ENCODE results near the gene GAS6.

The GAS6 gene

DNA sequence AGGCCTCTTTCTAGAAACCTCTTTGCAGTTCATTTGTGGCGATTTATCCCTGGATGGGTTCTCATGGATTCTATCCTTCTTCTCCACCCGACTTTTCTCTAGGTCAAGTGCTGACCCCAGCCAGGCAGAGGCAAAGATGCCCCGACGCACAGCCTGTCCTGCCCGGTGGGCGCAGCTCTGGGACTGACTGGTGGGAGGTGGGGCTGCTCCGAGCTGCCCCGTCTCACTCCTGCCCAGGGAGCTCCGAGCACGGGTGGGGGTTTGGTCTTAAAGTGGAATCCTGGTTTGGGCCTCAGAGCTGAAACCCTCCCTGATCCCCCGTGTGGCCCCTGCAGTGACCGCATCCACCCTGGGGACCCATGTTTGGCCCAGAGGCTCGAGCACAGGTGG lies 44.5 kb downstream of the GAS6 start:
- TF ChIP-seq, protein P1, sequence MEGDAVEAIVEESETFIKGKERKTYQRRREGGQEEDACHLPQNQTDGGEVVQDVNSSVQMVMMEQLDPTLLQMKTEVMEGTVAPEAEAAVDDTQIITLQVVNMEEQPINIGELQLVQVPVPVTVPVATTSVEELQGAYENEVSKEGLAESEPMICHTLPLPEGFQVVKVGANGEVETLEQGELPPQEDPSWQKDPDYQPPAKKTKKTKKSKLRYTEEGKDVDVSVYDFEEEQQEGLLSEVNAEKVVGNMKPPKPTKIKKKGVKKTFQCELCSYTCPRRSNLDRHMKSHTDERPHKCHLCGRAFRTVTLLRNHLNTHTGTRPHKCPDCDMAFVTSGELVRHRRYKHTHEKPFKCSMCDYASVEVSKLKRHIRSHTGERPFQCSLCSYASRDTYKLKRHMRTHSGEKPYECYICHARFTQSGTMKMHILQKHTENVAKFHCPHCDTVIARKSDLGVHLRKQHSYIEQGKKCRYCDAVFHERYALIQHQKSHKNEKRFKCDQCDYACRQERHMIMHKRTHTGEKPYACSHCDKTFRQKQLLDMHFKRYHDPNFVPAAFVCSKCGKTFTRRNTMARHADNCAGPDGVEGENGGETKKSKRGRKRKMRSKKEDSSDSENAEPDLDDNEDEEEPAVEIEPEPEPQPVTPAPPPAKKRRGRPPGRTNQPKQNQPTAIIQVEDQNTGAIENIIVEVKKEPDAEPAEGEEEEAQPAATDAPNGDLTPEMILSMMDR (IDR thresholded peaks at IDR 0.05; ENCODE audit: low read depth, low read length) = no peak
- no peak overlapping the region for H3K4me3 ChIP-seq (ENCODE audit: low read depth, low read length)
- H3K9me3 ChIP-seq (ENCODE audit: severe bottlenecking) = no peaks in the 10 kb centered on the region
- H3K27ac ChIP-seq = peak overlapping the region; percentile 6; the same call in 1 of the 2 replicates
- H3K27me3 ChIP-seq (ENCODE audit: insufficient read depth, low read depth, severe bottlenecking) = no peaks in the 10 kb centered on the region
- H3K36me3 ChIP-seq = peaks cover 40% of the 10 kb centered on the region
- no peak for DNase-seq

DNA sequence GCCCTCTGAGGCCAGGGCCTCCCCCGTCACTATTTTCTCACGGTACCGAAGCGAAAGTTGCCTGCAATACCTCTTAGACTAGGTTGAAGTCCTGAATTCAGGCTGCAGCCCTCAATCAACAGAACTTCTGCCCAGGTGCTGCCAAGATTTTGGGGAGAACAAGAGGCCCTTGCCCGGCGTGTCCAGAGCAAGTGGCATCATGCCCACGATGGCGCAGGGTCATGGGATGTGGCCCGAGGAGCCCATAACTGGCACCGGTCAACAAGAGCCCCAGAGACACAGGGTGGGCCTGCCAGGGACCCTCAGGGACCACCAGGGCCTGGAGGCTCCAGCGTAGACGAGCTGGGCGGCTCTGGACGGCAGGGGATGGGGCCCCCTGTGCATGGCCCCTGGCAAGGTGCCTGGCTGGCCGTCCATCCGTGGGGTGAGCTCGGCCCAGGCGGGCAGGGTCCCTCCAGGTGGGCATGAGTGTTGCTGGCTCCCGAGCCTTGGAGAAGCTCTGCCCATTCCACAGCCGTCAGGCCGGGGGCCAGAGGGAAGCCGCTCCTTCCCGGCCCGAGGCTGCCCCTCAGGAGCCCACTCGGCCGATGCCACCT lies 45.1 kb downstream of the GAS6 start:
- Histone ChIP-seq H3K27me3 (ENCODE audit: insufficient read depth, low read depth, severe bottlenecking) (no peaks in the 10 kb centered on the region), H3K9me3 (ENCODE audit: severe bottlenecking) (no peaks in the 10 kb centered on the region), H3K27ac (peak overlapping the region; percentile 32), H3K4me3 (ENCODE audit: low read depth, low read length) (no peak overlapping the region), H3K36me3 (peaks cover 39% of the 10 kb centered on the region)
- no peak for DNase-seq
- TF ChIP-seq, protein P1 (IDR thresholded peaks at IDR 0.05; ENCODE audit: low read depth, low read length) = no peak

DNA sequence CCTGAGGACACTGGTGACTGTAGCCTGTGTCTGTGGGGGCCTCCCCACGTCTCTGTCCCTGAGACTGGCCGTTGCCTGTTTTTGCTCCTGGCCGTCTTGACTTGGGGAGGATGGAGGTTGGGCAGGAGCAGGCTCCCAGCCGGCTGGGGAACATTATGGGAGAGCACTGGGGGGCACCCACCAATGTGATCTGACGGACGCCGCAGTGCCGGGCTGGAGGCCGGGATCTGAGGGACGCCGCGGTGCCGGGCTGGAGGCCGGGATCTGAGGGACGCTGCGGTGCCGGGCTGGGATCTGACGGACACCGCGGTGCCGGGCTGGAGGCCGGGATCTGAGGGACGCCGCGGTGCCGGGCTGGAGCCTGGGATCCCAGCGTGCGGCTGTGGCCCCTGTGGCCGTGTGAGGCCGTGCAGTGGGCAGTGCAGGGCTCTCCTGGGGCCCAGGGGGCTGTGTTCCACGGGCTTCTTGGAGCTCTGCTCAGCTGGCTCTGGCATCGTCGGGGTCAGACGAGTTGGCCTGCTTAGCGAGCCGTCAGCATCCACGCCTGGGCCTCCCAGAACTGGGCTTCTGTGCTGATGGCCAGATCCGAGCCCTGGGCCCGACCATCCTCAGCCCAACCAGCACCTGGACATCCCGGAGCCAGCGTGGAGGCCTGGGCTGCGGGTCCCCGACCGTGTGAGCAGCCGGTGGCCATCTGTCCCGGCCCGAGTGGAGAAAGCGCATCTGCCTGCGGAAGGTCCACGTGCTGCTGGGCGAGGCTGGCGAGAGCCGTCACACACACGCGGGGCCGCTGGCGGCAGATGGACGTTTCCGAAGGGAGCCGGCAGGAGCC lies 45.8 kb downstream of the GAS6 start:
- peaks cover 33% of the 10 kb centered on the region for H3K36me3 ChIP-seq
- no peaks in the 10 kb centered on the region for H3K27me3 ChIP-seq (ENCODE audit: insufficient read depth, low read depth, severe bottlenecking)
- no peak overlapping the region for H3K4me3 ChIP-seq (ENCODE audit: low read depth, low read length)
- H3K27ac ChIP-seq = peak overlapping the region; percentile 32
- TF ChIP-seq, protein P1 (IDR thresholded peaks at IDR 0.05; ENCODE audit: low read depth, low read length) = no peak
- H3K9me3 ChIP-seq (ENCODE audit: severe bottlenecking) = no peaks in the 10 kb centered on the region
- DNase-seq = peak; percentile 67

DNA sequence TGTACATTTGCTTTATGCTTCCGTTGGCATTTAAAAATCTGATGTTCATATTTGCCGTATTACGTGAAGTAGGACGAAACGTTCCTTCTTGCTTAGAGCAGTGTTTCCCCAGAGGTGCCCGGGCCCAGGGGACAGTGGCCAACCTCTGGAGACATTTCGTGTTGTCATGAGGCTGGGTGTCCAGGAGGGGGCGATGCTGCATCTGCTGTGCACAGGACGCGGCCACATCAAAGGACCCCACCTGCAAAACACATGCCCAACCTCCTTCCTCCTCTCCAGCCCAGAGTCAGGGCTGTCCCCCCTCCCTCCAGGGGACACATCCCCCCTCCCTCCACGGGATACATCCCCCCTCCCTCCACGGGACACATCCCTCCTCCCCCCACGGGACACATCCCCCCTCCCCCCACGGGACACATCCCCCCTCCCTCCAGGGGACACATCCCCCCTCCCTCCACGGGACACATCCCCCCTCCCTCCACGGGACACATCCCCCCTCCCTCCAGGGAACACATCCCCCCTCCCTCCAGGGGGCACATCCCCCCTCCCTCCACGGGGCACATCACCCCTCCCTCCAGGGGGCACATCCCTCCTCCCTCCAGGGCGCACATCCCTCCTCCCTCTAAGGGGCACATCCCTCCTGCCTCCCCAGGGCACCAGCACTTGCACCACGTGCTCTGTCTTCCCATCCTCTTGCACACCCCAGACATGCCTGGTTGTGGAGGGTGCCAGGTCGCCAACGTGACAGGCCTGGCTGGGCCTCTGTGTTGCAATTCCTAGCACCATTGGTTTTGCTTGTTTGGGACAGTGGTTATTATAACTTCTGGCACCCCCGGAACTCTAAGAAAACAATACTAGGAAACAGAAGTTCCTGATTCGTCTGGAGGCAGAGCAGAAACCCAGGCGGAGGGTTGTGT lies 46.7 kb downstream of the GAS6 start:
- Histone ChIP-seq H3K27me3 (ENCODE audit: insufficient read depth, low read depth, severe bottlenecking) (no peaks in the 10 kb centered on the region), H3K27ac (peak overlapping the region; percentile 32), H3K4me3 (ENCODE audit: low read depth, low read length) (no peak overlapping the region), H3K36me3 (peaks cover 24% of the 10 kb centered on the region), H3K9me3 (ENCODE audit: severe bottlenecking) (no peaks in the 10 kb centered on the region)
- peak; percentile 96 for DNase-seq
- TF ChIP-seq, protein P1 (IDR thresholded peaks at IDR 0.05; ENCODE audit: low read depth, low read length) = peak; percentile 99

DNA sequence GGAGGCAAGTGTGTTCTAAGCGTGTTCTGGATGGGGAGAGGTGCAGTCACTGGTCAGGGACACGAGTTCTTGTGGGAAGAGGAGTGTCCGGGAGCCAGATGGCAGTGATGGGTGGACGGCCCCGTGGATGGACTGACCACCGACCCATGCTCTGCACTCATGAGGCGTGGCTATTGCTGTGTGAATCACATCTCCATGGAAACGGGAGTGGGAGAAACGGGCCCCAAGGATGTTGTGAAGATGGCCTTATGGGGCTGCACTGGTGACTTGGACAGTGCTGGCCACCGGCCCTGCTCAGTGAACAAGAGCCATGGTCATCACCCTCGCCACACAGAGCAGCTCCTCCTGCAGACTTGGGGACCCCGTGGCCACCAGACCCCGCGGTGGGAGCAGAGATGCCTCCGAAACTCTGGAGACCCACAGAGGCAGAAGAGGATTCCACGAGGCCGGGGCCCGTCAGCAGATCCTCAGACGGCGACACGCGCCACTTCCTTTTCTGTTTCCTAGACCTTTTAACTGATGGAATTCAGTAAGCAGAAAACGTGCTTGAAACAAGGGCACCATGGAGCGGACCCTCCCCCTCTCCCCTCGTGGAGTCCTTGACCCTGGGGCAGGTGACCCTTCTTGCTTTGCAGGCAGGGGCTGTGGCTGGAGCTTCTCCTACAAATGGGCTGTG lies 47.5 kb downstream of the GAS6 start:
- Histone ChIP-seq H3K9me3 (ENCODE audit: severe bottlenecking) (no peaks in the 10 kb centered on the region), H3K27me3 (ENCODE audit: insufficient read depth, low read depth, severe bottlenecking) (no peaks in the 10 kb centered on the region), H3K27ac (no peak overlapping the region), H3K4me3 (ENCODE audit: low read depth, low read length) (no peak overlapping the region), H3K36me3 (peaks cover 16% of the 10 kb centered on the region)
- TF ChIP-seq, protein P1 (IDR thresholded peaks at IDR 0.05; ENCODE audit: low read depth, low read length) = no peak
- no peak for DNase-seq

All from WERI-Rb-1 (cell line).